HT-29 (cell line): Measurements from ENCODE around the gene MRGPRD. TPM values are rescaled to one million over a fixed set of nuclear protein-coding genes. Genes with fewer than 3 reads are reported as not detected.

Experiments used
- DNase-seq: peaks from one replicate; pipeline ENCODE4 v3.0.0-alpha.2; 2015; ENCODE audit warnings: low spot score
- total RNA-seq: library from RNA; depleted of rRNA; stranded (reverse); fragments of >200 nt; shearing (Covaris generic); gene quantifications from 2 replicates; pipeline ENCODE4 v1.2.3, GENCODE V29; 2014

Gene MRGPRD
- total RNA-seq, 1 experiment from 2014 or later = not detected

DNA sequence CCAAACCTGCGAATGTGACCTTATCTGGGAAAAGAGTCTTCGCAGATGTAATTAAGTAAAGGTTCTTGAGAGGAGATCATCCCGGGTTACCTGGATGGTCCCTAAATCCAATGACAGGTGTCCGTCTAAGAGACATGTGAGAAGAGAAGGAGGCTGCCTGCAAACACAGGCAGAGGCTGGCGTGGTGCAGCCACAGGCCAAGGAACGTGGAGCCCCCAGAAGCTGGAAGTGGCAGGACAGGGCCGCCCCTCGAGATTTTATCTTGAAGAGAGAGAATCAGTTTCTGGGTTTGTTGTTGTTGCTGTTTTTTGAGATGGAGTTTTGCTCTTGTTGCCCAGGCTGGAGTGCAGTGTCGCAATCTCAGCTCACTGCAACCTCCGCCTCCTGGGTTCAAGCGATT lies 33.6 kb downstream of the MRGPRD start:
- no peak for DNase-seq

DNA sequence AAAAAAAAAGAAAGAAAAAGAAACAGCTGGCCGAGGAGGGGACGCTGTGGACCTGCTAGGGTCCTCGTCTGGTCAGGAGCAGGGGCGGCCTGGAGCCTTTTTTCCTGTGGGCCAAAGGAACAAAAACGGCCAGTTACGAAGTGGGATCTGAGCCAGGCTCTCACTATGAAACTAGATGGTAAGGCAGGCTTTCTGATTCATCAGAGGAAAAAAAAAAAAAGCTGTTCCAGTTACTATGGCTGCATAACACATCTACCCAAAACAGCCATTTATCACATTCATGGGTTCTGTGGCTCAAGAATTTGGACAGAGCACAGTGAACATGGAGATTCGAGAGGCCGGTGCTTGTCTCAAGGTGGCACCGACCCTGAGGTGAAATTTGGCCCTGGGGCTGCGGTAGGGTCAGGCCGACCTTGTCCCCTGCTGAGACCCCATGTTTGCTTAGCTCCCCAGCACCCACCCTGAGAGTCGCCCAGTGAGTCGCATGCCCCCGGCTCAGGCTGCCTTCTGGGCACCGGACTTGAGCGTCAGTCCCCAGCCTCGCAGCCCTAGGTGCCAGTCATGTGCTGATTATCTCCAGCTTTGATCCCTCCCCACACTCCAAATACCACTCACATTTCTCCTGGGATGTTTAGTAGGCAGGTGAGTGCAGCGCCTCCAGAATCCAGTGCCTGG lies 34.2 kb downstream of the MRGPRD start:
- peak; percentile 29 for DNase-seq

GRCh38 chr11:68942751-68943271 lies 38.0 kb downstream of the MRGPRD start:
- peak; percentile 26 for DNase-seq

GRCh38 chr11:68942095-68942620 lies 38.6 kb downstream of the MRGPRD start:
- no peak for DNase-seq

DNA sequence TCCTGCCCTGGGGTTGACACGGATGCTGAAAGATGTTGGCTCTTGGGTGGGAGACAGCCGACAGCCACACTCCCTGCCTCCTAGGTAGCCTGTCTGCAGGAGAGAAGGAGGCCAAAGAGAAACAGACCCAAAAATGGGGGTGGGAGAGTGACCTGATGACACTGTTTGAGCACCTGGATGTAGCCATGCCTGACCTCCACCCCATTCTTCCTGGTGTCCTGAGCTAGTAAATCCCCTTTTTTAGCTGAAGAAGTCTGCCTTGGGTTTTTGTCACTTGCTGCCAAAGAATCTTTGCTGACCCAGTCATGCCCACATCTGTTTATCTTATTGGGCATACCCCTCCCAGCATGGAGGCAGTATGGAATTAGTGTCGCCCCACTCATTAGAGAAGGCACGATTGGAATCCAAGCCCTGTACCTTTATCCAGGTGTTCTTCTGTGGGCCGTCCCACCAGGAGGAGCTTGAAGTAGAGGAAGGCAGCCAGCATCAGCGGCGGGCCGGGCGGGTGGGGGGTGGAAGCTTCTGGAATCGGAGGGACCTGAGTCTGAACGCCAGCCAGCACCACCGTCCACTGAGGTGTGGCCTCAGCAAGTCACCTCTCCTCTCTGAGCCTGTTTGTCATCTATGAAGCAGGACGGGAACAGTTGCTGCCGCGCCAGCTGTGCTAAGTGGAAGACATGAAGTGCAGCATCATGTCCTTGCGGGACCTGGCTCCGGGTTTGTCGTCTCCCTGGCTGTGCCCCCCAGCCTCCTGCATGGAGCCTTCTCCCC lies 39.3 kb downstream of the MRGPRD start:
- no peak for DNase-seq

DNA sequence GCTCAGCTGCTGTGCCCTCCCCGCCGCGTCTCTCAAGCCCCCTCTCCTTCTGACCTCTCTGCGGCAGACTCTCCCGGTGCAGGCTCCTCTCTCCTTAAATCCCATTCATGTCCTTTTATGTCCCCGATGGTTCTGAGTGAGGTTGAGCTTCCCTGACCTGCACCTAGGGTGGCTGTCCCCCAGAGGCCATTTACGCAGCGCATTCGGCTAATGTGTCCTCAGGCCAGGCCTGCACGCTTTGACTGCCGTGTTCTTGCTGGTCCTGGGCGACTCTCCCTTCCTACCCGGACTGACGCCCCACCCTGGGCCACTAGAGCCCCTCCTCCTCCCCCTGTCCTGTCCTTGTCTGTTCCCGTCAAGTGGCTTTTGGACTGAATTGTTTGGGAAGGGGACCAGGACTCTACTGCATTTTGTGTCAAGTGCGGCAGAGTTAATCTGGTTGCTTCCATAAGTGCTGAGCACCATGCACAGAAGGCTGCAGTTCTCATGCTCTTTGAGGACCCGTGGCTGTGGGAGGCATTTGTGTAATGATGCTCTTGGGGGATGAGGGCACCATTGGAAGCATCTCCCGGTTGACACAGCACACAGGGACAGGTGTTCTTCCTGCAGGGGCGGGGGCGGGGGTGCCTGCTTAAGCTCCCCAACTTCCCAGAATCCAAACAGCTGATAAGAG lies 40.0 kb downstream of the MRGPRD start:
- no peak for DNase-seq

DNA sequence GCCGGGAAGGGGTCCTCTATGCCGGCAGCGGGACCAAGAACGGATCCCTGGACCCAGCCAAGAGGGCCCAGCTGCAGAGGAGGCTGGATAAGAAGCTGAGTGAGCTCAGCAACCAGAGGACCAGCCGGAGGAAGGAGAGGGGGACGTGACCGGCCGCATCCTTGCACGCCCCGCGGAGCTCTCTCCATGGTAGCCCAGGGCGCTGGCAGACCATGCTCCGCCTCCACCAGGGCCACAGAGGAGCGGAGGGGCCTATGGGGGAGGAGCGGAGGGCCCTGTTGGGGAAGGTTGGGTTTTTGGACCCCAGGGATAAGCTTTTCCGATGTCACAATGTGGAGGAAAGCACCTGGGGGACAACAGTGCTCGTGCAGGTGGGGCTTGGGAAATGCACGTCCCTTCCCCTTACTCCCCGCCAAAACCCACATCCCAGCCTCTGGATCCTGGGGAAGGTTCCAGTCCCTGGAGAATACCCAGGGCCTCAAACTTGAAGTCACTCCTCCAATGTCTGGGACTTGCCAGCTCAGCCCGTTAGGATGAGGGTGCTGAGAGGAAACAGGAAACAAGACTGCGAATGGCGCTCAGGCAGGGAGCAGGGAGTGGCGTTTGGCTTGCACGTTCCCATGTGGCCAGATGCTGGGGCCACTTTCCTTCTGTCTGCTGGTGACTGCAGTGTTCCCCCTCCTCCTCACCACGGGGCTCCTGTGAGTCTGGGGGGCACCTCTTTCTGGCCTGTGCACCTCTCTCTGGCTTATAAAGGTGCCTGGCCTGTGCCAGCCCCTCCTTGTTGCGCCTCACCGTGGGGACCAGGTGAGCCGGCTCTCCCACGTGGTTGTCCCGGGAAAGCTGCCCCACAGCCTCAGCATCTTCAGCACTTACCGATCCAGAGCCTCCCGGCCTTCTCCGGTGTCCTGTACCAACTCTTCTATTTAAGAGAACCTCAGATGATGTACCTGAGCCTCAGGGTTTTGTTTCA lies 40.9 kb downstream of the MRGPRD start:
- no peak for DNase-seq

DNA sequence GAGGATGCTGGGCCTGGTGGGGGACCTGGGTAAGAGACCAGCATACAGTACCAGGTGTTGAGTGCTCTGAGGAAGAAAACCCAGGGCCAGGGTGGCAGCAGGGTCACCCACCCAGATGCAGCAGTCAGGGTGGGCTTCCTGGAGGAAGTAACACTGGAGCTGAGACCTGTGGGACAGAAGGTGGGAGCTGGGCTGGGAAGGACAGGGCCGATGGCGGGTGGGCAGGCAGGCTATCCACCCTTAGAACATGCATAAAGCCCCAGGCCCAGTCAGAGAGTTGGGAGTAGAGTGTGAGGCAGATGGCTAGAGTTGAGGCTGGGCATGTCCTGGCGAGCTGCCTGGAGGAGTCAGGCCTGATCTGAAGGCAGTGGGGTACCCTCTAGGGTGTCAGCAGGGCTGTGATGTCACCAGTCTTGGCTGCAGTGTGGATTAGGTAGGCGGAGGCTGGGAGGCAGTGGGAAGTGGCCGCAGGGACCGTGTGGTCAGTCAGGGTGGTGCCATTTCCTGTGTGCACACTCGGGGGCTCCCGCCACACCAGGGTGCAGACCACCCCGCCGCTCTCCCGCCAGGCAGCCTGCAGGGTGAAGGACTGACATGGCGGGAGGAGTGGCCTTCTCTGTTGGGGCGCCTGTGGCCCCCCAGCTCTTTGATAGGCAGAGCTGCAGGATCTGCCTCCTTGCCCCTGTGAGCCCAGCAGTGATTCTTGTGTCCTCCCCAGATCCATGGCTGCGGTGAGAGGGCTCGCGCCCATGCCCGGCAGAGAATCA lies 41.8 kb downstream of the MRGPRD start:
- DNase-seq = no peak

DNA sequence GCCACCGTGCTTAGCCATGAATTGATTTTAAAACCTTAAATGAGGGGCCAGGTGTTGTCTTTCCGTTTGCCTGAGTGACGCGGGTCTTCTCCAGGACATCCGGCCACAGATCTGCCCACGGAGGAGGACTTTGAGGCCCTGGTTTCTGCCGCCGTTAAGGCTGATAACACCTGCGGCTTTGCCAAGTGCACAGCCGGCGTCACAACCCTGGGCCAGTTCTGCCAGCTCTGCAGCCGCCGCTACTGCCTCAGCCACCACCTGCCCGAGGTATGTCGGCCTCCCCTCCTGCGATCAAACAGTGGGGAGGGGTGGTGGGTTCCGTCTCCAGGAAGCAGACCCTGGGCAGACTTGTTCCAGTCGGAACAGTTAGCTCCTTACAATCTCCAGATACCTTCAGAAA lies 42.7 kb downstream of the MRGPRD start:
- DNase-seq = no peak

GRCh38 chr11:68936676-68937620 lies 43.8 kb downstream of the MRGPRD start:
- DNase-seq = no peak

- no peak for DNase-seq
Observed at GRCh38 chr11:68936358-68936636, 44.5 kb downstream of the MRGPRD start.

DNA sequence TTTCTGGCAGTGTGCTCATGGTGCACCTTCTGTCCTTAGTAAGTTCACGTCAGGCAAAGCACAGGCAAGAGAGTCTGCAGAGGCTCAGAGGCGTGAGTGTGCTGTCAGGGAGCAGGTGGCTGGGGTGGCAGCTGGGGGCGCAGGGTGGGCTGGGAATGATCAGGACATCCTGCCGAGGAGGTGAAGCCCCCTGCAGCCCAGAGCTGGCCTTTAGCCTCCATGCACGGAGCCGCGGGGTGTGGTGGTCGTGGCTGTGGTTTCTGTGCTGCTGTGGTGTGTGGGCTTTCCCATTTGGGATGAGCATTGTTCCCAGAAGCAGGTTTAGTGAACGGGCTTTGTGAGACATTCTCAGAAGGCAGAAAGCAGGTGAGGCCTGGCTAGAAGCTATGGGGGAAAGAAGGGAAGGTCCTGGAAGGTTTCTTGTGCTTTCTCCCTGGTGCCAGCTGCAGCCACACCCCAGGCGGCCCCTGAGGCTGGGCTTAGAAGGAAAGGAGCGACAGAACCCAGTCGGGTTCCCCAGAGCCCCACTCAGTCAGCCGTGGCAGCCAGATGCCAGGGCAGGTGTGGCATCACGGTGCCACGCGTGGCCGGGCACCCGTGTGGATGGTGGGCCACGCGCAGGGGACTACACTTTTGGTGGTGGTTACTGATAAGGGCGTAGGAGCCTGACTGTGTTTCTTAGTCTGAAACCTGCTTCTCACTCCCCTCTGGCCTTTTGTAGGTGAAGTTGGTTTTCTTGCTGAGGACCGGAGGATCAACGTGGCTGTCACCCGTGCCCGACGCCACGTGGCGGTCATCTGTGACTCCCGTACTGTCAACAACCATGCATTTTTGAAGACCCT lies 45.0 kb downstream of the MRGPRD start:
- no peak for DNase-seq

- no peak for DNase-seq
Observed at GRCh38 chr11:68935066-68935465, 45.7 kb downstream of the MRGPRD start.

GRCh38 chr11:68934666-68935065 lies 46.1 kb downstream of the MRGPRD start:
- DNase-seq = no peak

DNA sequence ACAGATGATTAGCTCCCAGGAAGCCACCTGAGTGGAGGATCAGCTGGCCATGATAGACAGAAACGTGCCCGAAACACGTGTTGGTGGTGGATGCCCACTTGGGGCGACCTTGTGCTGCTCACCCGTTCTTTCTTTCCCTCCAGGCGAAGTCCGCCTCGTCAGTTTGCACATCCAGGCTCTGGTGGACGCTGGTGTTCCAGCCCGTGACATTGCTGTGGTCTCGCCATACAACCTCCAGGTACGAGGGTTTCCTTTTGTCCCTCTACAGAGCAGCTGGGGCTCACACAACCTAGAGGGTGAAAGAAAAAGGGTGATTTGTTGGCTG lies 46.5 kb downstream of the MRGPRD start:
- no peak for DNase-seq

- DNase-seq = no peak
Observed at GRCh38 chr11:68933605-68934320, 47.0 kb downstream of the MRGPRD start.

DNA sequence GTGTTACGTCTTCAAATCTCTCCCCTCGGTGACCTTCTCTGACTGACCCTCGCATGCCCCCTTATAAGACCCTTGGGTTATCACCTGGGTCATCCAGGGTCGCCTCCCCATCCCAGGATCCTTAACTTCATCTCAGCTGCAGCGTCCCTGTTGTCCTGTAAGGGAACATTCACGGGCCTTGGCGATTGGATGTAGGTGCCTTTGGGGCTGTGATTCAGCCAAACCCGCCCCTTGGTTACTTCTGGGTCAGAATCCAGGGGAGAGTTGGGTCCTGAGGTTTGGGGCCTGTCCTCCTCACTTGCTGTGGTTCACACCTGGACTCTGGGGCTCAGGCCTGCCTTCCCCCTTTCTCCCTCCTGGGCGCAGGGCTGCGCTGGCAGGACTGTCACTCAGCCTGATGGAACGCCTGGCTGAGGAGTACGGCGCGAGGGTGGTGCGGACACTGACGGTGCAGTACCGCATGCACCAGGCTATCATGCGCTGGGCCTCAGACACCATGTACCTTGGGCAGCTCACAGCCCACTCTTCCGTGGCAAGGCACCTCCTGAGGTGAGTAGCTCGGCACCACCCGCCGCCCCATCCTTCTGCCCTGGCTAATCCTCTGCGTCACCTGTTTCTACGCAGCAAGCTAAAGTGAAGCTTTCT lies 47.7 kb downstream of the MRGPRD start:
- DNase-seq = no peak
